Measurements from ENCODE around the gene UVRAG.

The UVRAG gene

DNA sequence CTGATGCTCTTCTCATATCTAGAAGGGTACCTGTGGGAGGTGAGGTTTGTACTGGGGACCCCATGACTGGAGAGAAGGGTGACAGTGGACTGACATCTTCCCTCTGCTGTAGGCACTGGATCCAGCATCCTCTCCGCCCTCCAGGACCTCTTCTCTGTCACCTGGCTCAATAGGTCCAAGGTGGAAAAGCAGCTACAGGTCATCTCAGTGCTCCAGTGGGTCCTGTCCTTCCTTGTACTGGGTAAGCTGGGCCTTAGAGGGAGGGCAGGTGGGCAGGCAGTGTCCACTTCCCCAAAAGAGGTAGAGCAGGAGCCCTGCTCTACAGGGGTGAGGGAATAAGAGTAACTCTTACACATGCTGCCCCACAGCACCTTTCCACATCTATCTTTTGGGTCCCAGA, 30.5 kb upstream of the UVRAG start:
- no peak for DNase-seq

DNA sequence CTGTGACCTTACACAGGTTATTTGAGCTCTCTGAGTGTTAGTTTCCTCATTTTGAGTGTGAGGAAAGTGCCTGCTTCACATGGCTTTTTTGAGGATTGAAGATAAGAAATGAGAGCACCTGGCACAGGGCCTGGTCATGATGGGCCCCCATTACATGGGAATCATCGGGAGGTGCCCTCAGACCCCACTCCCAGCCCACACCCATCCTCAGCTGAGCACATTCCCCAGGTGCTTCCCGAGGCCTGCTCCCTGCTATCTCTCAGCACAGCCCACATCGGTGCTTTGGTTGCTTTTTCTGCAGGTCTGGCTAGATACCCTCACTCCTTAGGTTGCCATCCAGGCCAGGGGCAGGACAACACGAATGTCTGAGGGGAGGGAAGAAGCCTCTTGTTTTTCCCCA, 29.8 kb upstream of the UVRAG start:
- DNase-seq, result no peak

DNA sequence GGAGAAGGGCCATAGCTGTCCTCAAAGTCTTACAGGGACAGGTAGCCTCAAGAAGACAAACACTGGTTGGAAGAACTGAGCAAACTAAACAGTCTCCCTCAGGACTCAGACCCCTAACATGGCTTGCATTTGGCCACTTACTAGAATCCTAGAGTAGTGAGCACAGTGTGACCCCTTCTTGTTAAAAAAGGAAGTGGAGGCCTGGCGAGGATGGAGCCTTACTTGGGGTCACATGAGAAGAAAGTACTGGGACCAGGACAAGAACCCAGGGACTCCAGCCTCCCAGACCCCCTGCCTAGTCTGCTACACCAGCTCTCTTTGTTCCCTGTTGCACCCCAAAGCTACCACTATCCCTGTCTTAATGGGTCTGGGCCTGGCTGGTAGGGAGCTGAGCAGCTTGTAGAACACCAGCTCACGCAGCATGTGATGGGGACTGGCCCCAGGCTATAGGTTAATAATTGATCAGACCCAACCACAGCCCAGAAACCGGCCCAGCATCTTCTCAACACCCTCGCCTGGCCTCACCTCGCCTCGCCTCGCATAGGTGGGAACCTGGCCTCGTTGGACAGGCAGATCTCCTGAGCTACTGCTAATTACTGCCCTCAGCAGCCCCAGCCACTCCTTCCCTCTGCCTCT, 28.8 kb upstream of the UVRAG start:
- DNase-seq, result no peak

DNA sequence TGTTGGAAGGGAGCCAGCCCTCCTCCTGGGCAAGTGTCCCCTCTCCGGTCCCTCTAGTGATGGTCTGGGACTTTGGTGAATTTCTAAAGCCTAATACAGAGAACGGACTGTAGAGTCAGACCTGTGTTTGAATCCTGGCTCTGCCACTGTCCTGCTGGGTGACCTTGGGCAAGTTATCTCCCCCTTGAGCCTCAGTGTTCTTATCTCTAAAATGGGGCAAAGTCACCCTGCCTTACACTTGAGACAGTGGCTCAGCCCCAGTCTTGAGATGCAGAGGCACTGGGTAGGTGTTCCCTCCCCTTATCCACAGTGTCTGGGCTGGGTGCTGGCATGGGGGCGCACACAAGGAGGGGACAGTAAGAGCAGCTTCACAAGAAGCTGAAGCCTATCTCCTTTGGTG, 25.5 kb upstream of the UVRAG start:
- DNase-seq, result no peak

DNA sequence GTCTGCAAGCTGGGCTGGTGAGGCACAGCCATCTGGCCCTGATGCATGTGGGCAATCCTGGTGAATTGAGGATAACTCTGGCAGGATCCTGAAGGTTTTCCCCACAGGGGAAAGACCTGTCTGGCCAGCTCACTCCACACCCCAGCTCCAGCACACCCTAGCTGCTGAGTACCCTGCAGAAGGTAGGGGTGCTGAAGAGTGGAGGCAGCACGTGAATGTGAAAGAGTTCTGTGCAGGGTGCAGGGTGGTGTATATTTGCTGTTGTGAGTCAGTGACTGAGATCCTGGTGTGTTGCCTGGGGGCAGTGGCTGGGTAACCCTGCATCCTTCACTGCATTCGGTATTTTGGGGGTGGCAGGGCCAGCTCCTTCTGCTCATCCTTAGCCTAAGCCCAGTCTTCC, 24.0 kb upstream of the UVRAG start:
- DNase-seq, result no peak

DNA sequence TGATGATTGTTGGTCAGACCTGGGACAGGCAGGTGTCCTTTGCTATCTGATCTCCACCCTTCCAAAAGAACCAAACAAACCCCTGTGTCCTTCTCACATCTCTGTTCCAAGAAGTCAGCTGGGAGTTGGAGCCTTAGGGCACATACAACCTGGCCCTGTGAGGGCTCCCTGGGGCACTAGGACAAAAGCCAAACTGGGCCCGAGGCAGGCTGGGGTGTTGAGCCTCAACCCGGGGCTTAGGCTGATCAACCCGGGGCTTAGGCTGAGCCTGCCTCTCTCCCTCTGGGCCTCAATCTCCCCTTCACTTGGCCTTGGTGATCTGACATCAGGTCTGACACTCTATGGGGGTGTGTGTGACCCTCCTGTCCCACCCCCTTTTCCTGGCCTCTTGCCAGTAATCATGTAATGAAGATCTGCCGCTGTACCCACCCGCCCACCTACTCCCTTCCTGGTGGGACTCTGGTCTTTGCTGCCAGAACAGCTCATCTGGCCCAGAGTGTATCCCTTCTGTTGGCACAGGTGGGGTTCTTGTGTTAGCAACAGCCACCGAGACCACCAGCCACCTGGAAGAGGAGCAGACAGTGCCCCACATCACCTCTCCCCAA, 22.8 kb upstream of the UVRAG start:
- no peak for DNase-seq

DNA sequence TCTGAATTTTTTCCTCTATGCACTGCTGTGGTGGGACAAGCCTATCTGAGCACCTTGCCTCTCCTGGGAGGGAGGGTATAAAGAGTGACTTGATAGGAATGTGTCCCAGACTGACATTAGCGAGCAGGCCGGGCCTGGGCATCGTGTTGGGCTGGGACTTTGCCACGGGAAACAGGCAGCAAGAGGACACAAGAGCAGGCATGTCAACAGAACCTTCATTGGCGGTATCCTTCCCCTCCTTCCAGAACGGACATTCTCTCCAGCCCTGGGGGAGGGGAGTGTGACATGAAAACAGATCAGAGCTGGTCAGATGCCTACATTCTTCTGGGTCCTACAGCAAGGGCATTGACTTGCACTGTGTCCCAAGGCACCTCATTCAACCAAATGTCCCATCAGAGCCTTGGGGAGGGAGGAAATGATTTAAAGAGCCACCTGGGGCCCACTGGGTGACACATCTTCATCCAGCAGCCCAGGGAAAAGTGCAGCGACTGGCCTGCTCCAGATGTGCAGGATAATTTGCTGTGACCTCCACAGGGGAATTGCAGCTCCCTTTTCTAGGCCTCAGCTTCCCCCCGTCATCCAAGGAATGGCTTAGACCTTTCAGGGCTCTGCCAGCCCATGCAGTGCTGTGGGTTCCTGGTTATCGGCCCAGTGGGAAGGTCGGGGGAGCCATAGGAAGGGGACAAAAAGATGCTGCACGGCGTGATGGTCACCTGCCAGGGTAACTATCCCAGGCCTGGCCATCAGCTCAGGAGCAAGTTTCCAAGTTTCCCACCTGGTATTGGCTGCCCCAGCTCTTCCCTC, 21.8 kb upstream of the UVRAG start:
- DNase-seq, result no peak

DNA sequence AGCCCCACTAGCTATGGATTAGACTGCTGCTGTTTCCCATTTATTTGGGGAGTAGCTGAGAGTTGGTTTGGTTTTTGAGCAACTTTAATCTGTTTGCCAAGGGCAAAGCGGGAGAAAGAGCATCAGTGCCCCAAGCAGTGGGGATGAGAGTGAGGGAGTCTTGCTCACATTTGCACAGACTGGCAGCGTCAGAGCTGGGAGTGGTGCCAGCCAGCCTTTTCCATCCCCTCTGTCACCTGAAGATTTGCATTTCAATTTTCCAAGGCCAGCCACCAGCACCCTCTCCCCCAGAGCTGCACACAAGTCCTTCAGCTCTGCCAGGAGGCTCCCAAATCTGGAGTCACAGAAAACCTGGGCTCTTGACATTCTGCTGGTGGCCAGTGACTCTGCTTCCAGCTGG, 21.0 kb upstream of the UVRAG start:
- no peak for DNase-seq

DNA sequence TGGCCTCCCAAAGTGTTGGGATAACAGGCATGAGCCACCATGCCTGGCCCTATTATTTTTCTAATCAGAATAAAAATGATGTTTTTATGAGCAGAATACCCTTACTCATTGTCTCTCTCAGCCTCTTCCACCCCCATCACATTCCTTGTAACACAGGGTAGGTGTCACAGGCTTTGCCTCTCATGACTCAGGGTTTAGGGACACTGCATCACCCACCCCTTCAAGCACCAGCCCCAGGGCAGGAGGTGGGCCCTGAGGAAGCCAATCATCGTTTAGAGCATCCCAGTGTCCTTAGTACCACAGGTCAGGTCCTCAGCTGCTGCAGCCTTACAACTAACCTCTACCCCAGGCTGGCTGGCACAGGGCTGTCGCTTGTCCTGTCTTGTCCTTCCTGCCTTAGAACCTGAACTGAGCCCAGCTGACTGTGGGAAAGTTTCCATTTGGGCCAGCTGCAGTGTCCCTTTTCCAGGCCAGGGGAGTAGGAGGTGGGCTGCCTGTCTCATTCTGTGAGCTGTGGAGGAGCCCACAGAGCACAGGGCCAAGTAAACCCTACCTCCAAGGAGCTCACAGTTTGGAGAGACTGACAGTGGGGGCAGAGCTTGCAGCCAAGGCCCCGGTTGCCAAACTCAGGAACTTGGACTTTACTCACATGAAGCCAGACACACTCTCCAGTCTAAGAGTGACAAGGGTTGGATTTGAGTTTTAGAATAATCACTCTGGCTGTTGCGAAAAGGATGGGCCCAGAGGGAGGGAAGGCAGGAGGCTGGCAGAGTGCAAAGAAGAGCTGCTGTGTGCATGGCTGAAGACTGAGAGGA, 19.5 kb upstream of the UVRAG start:
- no peak for DNase-seq

DNA sequence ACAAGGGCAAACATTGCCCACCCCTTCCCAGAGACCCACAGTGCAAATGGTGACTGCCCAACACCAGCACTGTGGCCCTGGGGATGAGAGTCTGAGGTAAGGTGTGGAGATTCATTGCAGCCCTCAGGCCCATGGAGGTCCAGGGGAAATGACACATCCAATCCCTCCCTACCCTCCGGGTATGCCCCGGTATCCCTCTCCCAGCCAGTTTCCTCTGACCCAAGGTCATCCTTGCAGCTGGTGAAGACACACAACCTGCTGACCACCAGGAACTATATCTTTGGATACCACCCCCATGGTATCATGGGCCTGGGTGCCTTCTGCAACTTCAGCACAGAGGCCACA, 18.9 kb upstream of the UVRAG start:
- no peak for DNase-seq

DNA sequence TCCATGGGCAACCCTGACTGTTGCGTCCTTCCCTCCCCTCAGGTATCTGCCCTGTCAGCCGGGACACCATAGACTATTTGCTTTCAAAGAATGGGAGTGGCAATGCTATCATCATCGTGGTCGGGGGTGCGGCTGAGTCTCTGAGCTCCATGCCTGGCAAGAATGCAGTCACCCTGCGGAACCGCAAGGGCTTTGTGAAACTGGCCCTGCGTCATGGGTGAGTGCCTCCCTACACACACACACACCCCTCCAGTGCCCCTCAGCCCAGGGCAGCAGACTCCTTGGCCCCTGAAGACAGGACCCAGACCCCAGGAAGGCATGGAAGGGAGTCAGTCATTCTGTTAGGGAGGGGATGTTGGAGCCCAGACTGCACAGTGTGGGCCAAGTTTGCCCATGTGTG, 17.9 kb upstream of the UVRAG start:
- no peak for DNase-seq

DNA sequence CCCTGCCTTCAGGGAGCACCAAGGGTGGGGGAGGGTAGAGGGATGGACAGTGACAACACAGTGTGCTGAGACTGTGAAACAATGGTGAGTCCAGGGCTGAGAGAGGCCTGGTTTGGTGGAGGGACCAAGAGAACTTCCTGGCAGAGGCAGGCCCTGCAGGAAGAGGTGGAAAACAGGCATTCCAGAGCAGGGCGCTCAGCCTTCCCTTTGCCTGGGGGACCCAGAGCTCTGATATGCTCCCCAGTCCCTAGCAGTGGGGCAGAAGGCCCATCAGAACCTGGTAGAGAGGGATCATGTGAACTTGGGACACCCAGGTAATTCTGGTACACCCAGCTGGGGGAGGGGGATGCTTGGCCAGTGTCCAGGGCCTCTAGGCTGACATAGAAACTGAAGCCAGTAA, 17.2 kb upstream of the UVRAG start:
- DNase-seq, result no peak

DNA sequence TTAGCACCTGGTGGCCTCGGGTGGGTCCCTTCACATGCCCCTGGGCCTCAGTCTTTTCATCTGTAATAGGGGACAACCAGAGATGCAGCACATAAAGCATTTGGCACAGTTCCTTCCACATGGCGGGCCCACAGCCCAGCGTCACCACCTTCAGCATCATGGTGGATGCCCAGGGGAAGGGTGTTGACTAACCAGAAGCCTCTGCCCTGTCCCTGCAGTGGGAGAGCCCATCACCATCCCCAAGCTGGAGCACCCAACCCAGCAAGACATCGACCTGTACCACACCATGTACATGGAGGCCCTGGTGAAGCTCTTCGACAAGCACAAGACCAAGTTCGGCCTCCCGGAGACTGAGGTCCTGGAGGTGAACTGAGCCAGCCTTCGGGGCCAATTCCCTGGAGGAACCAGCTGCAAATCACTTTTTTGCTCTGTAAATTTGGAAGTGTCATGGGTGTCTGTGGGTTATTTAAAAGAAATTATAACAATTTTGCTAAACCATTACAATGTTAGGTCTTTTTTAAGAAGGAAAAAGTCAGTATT, 14.8 kb upstream of the UVRAG start:
- no peak for DNase-seq

DNA sequence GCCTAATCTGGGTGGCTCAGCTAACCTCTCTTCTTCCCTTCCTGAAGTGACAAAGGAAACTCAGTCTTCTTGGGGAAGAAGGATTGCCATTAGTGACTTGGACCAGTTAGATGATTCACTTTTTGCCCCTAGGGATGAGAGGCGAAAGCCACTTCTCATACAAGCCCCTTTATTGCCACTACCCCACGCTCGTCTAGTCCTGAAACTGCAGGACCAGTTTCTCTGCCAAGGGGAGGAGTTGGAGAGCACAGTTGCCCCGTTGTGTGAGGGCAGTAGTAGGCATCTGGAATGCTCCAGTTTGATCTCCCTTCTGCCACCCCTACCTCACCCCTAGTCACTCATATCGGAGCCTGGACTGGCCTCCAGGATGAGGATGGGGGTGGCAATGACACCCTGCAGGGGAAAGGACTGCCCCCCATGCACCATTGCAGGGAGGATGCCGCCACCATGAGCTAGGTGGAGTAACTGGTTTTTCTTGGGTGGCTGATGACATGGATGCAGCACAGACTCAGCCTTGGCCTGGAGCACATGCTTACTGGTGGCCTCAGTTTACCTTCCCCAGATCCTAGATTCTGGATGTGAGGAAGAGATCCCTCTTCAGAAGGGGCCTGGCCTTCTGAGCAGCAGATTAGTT, 14.2 kb upstream of the UVRAG start:
- DNase-seq, result no peak

DNA sequence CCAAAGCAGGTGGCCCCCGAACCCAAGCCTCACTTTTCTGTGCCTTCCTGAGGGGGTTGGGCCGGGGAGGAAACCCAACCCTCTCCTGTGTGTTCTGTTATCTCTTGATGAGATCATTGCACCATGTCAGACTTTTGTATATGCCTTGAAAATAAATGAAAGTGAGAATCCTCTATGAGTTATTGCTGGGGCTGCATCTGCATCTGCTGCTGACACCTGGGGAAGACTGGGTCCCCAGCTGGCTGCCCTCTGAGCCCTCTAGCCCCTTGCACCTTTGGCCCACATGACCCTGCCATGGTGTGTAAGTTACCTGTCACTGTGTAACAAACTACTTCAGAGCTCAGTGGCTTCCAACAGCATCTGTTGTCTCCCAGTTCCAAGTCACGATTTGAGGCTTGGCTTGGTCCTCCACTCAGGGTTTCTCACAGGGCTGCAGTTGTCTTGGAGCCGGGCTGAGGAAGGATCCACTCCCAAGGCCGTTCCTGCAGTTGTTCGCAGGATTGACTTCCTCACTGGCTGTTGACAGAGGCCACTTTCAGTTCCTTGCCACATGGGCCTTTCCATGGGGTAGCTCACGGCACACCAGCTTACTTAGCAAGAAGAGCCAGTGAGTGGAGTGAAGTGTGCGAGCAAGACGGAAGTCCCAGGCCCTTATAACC, 13.5 kb upstream of the UVRAG start:
- DNase-seq, result no peak

DNA sequence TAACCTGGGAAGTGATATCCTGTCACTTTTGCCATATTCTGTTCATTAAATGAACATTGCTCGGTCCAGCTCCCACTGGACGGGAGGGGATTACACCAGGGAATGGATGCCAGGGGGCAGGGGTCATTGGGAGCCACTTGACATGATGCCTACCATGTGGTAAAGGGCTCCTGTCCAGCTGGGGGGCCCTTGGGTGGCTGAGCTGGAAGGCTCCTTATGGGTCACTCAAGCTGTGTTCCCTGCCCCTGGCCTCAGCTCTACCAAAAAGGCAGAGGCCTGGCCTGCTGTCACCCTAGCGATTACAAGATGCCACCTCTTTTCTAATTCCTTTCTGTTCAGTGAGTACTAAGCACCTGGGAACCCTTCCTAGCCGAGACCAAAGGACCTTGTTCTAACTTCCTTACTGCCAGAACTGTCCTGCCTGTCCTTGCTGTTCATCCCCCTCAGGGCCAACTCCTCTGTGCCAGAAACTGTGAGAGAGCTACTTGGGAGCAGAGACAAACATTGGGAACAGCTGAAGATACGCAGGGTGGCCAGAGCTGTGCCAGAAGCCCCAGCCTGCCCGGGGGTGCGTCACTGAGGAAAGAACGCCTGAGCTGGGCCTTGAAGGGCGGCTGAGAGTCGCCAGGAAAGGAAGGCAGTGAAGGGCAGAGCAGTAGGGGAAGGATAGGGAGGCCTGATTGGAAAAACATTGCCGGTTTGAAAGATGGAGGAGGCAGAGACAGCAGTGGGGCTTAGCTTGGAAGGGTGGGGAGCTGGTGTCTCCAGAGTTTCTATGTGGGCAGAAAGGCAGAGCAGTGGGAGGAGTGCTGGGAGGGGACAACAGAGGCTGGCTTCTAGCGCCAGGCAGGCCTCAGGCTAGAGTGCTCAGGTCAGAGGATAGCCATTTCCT, 12.7 kb upstream of the UVRAG start:
- no peak for DNase-seq

DNA sequence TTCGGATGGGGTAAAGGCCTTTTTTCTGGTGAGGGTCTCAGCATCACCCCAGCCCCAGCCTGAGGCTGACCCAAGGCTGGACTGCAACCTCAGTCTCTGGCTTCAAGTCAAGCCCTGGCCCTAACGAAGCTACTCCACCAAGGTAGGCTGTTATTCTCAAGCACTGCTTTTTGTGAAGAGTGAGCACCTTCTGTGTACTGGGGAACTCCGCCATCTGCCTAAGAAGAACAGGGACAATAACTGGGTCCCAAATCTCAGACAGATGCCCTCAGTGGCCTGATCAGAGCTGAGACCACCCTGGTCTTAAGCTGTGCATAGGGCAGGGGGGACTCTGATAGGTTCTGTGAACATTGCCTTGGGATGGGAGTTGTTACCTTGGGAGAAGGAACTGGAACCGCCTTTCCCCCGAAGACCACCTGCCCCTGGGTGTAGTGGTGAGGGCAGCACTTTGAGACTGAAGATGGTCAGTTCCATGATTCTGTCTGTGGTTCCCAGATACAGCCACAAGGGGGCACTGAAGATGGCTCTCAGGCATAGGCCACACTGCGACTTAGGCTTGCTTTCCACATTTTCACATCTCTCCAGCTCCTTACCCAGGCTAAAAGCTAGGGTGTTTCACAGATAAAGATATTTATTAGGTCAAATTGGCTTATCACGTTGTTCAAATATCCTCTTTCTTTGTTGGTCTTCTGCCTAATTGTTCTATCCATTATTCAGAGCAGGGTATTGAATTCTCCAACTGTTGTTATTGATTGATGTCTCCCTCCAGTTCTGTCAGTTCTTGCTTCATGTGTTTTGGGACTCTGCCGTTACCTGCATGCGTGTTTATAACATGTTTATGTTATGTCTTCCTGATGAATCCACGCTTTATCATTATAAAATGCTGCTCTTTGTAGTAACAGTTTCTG, 11.8 kb upstream of the UVRAG start:
- peak; percentile 85 for DNase-seq

DNA sequence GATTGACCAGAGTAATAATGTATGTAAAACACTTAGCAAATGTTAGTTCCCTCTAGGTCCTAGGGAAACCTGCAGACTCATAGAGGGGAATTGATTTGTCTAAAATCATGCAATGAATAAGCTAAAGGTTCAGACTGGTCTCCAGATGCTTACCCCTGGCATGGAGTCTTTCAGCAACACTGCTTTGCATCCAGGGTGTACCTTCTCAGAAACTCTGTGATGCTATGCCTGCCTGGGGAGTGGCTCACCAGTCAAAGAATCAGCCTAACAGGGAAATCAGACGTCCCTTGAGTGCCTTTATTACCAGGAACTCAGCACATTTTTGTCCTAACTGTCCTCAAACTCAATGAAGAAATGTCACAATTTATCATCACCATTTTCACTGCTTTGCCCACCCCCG, 5.9 kb upstream of the UVRAG start:
- no peak for DNase-seq

DNA sequence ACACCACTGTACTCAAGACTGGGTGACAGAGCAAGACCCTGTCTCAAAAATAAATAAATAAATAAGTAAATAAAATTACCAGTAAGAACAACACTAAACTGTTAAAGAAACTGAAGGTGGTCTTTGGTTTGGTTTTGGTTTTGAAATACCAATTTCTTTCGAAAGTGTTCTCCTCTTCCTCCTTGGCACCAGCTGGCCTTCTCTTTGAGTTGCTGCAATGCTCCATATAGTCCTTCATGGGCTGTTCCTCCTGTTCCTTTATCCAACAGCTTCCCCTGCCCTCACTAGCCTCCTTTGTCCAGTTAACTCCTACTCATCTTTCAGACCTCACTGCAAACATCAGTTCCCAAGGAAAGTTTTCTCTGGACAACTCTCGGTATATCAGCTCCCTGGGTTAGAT, 5.0 kb upstream of the UVRAG start:
- no peak for DNase-seq
